HUES48 (cell line): ENCODE results near the gene UGCG.

Experiments used
- H3K27ac ChIP-seq: one replicate; pipeline ENCODE4 v1.7.0; 2013; ENCODE audit warnings: low read depth, low read length, inconsistent platforms
- H3K27me3 ChIP-seq: 2 replicates; pipeline ENCODE4 v1.6.1; 2013; ENCODE audit warnings: mild to moderate bottlenecking, low read length; ENCODE audit not compliant: control insufficient read depth, insufficient read depth
- H3K36me3 ChIP-seq: 2 replicates; pipeline ENCODE4 v1.6.1; 2013; ENCODE audit warnings: low read length; ENCODE audit not compliant: control insufficient read depth, insufficient read depth
- H3K4me1 ChIP-seq: 2 replicates; pipeline ENCODE4 v1.6.1; 2013; ENCODE audit warnings: mild to moderate bottlenecking, low read length; ENCODE audit not compliant: control insufficient read depth, insufficient read depth
- H3K4me3 ChIP-seq: 2 replicates; pipeline ENCODE4 v1.5.1; 2013; ENCODE audit warnings: mild to moderate bottlenecking, low read depth, low read length
- H3K9ac ChIP-seq: 2 replicates; pipeline ENCODE4 v1.6.1; 2013; ENCODE audit warnings: mild to moderate bottlenecking, low read depth, low read length, moderate library complexity
- H3K9me3 ChIP-seq: 2 replicates; pipeline ENCODE4 v1.6.1; 2013; ENCODE audit warnings: low read length; ENCODE audit not compliant: control insufficient read depth, insufficient read depth

UGCG gene

DNA sequence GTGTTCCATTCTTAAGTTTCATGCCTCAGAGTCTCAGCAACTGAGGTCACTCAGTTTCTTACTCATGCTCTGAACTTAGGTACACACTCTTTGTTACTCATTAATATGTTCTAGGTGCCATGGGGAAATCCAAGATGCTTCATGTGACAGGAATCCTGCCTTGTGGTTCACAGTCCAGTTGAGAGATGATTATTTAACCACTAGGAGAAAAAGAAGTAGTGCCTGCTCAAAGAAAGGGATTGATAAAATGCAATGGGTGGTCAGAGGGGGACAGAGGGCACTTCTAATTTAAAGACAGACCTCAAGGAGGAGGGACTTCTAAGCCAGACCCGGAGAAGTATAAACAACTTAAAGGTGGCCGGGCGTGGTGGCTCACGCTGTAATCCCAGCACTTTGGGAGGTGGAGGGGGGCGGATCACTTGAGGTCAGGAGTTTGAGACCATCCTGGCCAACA, 69.0 kb downstream of the UGCG start:
- H3K9ac ChIP-seq = no peak overlapping the region
- H3K4me3 ChIP-seq = no peak overlapping the region
- no peaks in the 10 kb centered on the region for H3K27me3 ChIP-seq
- no peak overlapping the region for H3K27ac ChIP-seq
- H3K4me1 ChIP-seq = no peaks in the 10 kb centered on the region
- no peaks in the 10 kb centered on the region for H3K9me3 ChIP-seq
- H3K36me3 ChIP-seq = no peaks in the 10 kb centered on the region

DNA sequence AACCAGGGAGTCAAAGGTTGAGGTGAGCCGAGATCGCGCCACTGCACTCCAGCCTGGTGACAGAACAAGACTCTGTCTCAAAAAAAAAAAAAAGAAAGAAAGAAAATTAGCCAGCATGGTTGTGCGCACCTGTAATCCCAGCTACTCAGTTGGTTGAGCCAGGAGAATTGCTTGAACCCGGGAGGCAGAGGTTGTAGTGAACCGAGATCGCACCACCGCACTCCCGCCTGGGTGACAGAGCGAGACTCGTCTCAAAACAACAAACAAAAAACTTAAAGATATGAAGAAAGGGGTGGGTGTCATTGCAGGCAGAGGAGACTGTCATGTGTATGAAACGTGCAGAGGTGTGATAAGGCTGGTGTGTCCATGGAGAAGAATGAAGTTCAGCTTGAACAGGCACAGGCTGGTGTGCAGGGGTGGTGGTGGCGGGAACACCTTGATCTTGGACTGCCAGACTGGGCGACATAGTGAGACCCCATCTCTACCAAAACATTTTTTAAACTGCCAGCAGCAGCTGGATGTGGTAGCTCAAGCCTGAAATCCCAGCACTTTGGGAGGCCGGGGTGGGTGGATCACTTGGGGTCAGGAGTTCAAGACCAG, 69.6 kb downstream of the UGCG start:
- no peak overlapping the region for H3K9ac ChIP-seq
- H3K36me3 ChIP-seq = no peaks in the 10 kb centered on the region
- H3K4me3 ChIP-seq = no peak overlapping the region
- H3K9me3 ChIP-seq = no peaks in the 10 kb centered on the region
- H3K27ac ChIP-seq = no peak overlapping the region
- no peaks in the 10 kb centered on the region for H3K27me3 ChIP-seq
- no peaks in the 10 kb centered on the region for H3K4me1 ChIP-seq

DNA sequence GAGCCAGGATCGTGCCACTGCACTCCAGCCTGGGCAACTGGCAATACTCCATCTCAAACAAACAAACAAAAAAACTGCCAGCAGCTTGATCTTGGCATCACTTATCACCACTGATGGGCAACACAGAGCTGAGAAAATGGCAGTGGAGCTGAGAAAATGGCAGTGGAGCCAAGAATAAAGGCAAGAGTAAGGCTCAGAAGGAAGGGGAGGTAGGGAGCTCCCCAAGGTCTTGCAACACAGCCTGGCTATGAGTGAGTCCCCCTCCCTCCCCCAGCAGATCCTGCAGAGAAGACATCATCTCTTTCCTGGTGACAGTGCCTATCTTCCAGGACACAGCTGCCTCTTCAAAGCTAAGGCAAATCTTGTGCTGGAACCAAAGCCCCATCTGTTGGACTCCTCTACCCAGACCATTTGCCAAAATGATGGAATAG, 70.3 kb downstream of the UGCG start:
- Histone ChIP-seq H3K36me3 (no peaks in the 10 kb centered on the region), H3K27ac (no peak overlapping the region), H3K27me3 (no peaks in the 10 kb centered on the region), H3K4me1 (no peaks in the 10 kb centered on the region), H3K9ac (no peak overlapping the region), H3K9me3 (no peaks in the 10 kb centered on the region), H3K4me3 (no peak overlapping the region)

DNA sequence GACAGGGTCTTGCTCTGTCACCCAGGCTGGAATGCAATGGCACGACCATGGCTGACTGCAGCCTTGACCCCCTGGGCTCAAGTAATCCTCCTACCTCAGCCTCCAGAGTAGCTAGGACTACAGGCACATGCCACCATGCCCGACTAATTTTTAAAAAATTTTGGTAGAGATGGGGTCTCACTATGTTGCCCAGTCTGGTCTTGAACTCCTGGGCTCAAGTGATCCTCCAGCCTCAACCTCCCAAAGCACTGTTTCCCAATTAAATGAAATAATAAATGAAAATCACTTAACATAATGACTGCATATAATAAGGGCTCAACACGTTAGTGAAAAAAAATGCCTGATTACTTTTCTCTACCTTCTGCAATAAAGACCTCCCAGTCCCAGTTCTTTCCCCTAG, 71.0 kb downstream of the UGCG start:
- Histone ChIP-seq H3K27ac (no peak overlapping the region), H3K9me3 (no peaks in the 10 kb centered on the region), H3K4me1 (no peaks in the 10 kb centered on the region), H3K27me3 (no peaks in the 10 kb centered on the region), H3K4me3 (no peak overlapping the region), H3K36me3 (no peaks in the 10 kb centered on the region), H3K9ac (no peak overlapping the region)

DNA sequence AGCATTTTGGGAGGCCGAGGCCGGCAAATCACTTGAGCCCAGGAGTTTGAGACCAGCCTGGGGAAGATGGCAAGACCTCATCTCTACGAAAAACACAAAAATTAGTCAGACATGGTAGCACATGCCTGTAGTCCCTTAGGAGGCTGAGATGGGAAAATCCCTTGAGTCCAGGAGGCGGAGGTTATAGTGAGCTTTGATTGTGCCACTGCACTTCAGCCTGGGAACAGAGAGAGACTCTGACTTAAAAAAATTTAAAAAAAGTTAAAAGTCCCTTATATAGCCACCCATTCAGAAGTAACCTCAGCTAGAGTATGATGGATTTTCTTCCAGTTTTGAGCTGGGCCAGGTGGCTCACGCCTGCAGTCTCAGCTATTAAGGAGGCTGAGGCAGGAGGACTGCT, 72.4 kb downstream of the UGCG start:
- Histone ChIP-seq H3K4me3 (no peak overlapping the region), H3K4me1 (0 out of 2 replicates have a peak, but pooled peaks cover 3% of the 10 kb centered on the region), H3K27me3 (no peaks in the 10 kb centered on the region), H3K27ac (no peak overlapping the region), H3K9me3 (no peaks in the 10 kb centered on the region), H3K36me3 (no peaks in the 10 kb centered on the region), H3K9ac (no peak overlapping the region)

DNA sequence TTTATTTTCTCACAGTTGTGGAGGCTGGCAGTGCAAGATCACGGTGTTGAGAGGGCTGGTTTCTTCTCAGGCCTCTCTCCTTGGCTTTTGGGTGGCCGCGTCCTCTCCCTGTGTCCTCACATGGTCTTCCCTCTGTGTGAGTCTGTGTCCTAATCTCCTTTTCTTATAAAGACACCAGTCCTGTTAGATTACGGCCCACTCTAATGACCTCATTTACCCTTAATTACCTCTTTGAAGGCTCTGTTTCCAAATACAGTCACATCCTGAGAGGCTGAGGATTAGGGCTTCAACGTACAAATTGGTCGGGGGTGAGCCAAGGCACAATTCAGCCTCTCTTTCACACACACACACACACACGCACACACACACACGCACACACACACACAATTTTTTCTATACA, 73.0 kb downstream of the UGCG start:
- no peak overlapping the region for H3K9ac ChIP-seq
- no peaks in the 10 kb centered on the region for H3K9me3 ChIP-seq
- H3K4me3 ChIP-seq = no peak overlapping the region
- peaks cover 8% of the 10 kb centered on the region; the same call in 1 of the 2 replicates for H3K4me1 ChIP-seq
- H3K27ac ChIP-seq = no peak overlapping the region
- no peaks in the 10 kb centered on the region for H3K27me3 ChIP-seq
- no peaks in the 10 kb centered on the region for H3K36me3 ChIP-seq

DNA sequence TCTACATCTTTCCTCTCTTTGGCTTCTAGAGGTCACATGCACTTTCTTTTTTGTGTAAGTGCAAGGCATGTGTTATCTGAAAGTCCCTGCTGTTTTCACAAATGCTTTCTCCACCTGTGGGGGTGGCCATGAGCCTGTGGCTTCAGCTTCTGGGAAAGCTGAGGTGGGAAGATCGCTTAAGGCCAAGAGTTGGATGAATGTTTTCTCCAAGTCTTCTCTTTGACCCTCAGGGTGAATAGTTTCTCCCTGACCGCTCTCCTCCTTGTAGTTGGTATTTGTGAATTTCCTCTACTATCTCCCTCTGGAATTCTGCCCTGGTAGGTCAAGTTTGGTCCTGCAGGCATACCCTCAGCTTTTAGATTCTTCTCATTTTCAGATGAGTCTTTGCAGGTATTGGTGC, 74.2 kb downstream of the UGCG start:
- Histone ChIP-seq H3K4me3 (no peak overlapping the region), H3K4me1 (peaks cover 8% of the 10 kb centered on the region; the same call in 1 of the 2 replicates), H3K9ac (no peak overlapping the region), H3K9me3 (no peaks in the 10 kb centered on the region), H3K27me3 (no peaks in the 10 kb centered on the region), H3K36me3 (no peaks in the 10 kb centered on the region), H3K27ac (no peak overlapping the region)

DNA sequence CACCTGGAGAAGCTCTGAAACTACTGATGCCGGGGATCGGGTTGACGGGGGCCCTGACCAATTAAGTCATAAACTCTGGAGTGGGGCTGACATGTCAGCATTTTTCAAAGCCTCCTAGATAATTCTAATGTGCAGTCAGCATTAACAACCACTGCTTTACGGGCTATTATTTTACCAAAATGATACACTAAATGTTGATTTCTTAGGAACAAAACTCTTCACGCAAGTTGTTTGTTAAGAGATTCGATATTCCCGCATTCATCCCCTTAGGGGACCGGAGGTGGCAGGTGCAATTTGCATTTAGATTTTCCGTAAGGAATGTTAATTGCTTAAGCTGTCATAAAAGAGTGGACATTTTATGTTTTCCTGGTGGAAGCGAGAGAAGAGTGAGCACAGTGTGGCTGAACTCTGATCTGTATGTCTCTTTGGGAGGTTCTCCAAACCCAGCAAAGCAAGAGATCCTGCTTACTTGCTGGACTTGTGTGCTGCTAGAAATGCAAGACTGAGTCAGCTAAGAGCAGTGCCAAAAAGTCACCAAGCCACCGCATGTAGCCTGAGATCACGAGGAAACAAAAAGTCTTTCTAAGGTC, 77.6 kb downstream of the UGCG start:
- H3K9me3 ChIP-seq = no peaks in the 10 kb centered on the region
- H3K27ac ChIP-seq = no peak overlapping the region
- H3K27me3 ChIP-seq = no peaks in the 10 kb centered on the region
- no peaks in the 10 kb centered on the region for H3K36me3 ChIP-seq
- H3K4me3 ChIP-seq = no peak overlapping the region
- H3K9ac ChIP-seq = no peak overlapping the region
- H3K4me1 ChIP-seq = peaks cover 8% of the 10 kb centered on the region; the same call in 1 of the 2 replicates

DNA sequence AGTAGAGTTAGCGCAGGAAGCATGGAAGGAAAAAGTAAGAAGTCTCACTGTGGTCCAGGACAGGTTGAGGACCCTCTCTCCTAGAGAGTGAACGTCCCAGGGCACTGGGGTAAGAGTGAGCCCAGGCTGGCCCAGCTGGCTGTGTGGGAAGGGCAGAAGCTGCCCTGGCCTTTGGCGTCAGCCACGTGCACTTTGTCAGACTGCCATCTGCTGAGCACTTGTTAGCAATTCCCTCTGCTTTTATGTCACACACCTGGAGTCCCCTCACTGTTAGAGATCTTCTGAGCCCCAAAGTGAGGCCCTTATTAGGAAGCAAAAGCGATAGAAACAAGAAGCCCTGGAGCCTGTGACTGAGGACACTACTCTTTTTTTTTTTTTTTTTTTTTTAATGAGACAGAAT, 79.1 kb downstream of the UGCG start:
- Histone ChIP-seq H3K27me3 (no peaks in the 10 kb centered on the region), H3K4me1 (peaks cover 8% of the 10 kb centered on the region; the same call in 1 of the 2 replicates), H3K9me3 (no peaks in the 10 kb centered on the region), H3K9ac (no peak overlapping the region), H3K27ac (no peak overlapping the region), H3K36me3 (no peaks in the 10 kb centered on the region), H3K4me3 (no peak overlapping the region)

DNA sequence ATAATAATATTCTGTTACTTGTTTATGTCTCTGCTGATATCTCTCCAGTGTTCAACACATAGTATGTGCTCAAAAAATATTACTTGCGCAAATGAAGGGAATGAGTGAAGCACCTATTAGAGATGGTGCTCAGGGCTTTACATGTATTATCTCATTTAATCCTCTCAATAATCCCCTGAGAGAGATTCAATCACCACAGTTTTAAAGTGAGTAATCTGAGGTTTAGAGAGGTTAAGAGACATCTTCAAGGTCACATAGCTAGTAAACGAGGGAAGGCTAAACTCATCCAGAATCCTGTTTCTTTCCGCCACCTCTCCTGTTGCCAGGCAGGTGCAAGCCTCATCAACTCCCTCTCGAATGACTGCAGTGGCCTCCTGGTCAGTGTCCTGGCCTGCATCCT, 82.0 kb downstream of the UGCG start:
- Histone ChIP-seq H3K4me3 (no peak overlapping the region), H3K27ac (no peak overlapping the region), H3K9ac (no peak overlapping the region), H3K27me3 (no peaks in the 10 kb centered on the region), H3K4me1 (peaks cover 8% of the 10 kb centered on the region; the same call in 1 of the 2 replicates), H3K36me3 (no peaks in the 10 kb centered on the region), H3K9me3 (no peaks in the 10 kb centered on the region)

DNA sequence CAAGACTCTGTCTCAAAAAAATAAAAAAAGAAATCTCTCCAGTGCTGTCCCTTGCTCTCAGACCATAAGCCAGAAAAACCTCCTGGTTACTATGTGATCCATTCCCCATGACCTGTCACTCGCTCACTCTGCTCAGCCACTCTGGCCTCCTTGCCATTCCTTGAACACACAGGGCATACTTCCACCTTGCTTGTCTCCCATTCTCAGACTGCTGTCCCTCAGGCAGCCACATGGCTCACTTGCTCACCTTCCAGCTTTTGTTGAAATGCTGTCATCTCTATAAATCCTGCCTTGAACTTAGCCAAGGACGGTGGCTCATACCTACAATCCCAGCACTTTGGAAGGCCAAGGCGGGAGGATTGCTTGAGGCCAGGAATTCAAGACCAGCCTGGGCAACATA, 82.9 kb downstream of the UGCG start:
- Histone ChIP-seq H3K4me3 (no peak overlapping the region), H3K9me3 (no peaks in the 10 kb centered on the region), H3K27ac (no peak overlapping the region), H3K4me1 (no peaks in the 10 kb centered on the region), H3K9ac (no peak overlapping the region), H3K27me3 (no peaks in the 10 kb centered on the region), H3K36me3 (no peaks in the 10 kb centered on the region)
